Endometrial microvascular endothelial cells (primary cell): ENCODE measurements around the gene GTF2H2C. TPM values are rescaled to one million over a fixed set of nuclear protein-coding genes. Genes with fewer than 3 reads are reported as not detected.
"Not testable (repeated sequence)": the region's sequence is repeated elsewhere in the genome, so short reads cannot be mapped to it uniquely, and the experiment has no call there.

ENCODE experiments used
- in situ Hi-C: cut with HindIII; loops from 2 replicates; pipeline ENCODE4 v1.10.0; 2017; ENCODE audit warnings: low sequenced_read_pairs, low pct_unique_long_range_greater_than_20kb; ENCODE audit errors: inconsistent ontology term
- total RNA-seq: library from RNA; depleted of rRNA; stranded (reverse); fragments of >200 nt; gene quantifications from one replicate; pipeline ENCODE4 v1.2.3, GENCODE V29; 2015; ENCODE audit errors: inconsistent ontology term

The GTF2H2C gene
- total RNA-seq, 1 donor from 2014 or later: 20.4 TPM

DNA sequence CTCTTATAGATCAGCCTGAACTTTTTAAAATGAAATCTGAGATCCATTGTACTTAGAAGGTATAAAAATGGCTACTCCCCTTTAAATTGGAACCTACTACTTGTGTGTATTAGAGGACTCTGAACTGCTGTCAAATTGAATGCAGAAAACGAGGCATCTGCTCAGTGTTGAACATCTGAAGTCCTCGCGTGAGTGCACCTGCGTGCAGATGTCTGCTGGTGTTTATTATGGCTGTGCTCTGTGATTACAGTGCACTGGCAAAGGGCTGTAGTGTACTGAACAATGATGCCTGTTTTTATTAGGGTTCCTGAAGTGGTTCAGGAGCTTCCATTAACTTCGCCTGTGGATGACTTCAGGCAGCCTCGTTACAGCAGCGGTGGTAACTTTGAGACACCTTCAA lies 15.4 kb upstream of the GTF2H2C start:
- in situ Hi-C loops: not testable (repeated sequence)

- in situ Hi-C loops: not testable (repeated sequence)
These were observed 818 bp downstream of the GTF2H2C start for GRCh38 chr5:69560587-69561431.

DNA sequence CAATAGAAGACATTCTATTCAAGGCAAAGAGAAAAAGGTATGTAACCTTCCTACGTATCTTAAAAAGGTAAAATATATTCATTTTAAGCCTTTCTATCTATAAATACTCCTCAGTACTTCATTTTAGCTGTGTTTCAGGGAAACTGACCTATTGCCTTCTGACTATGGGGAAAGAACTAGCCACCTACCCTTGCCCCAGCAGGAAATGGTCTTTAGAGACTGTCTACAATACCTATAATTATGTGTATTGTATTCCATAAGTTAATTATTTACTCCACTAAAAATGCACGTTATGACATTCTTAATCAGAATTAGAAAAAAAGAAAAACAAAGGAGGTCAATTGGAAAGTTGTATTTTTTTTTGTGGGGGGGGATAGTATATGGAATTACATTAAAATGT lies 6.2 kb downstream of the GTF2H2C start:
- in situ Hi-C loops: not testable (repeated sequence)

DNA sequence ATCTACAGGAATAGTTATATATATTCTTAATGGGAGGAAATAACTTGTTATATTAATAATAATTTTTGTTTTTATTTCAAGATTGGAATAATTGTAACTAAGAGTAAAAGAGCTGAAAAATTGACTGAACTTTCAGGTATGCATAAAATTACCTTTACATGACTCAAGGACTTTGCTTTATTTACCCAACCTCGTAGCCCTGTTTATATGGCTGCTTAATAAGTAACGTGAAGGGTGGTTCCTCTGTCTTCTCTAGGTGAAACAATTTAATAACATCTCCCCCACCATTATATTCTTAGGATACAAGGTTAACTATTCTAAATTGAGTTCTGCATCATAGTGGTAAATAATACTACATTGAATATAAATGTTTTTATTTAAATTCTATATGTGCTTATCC lies 8.1 kb downstream of the GTF2H2C start:
- in situ Hi-C loops: not testable (repeated sequence)

GRCh38 chr5:69583356-69583755 lies 23.4 kb downstream of the GTF2H2C start:
- in situ Hi-C loops: not testable (repeated sequence)

DNA sequence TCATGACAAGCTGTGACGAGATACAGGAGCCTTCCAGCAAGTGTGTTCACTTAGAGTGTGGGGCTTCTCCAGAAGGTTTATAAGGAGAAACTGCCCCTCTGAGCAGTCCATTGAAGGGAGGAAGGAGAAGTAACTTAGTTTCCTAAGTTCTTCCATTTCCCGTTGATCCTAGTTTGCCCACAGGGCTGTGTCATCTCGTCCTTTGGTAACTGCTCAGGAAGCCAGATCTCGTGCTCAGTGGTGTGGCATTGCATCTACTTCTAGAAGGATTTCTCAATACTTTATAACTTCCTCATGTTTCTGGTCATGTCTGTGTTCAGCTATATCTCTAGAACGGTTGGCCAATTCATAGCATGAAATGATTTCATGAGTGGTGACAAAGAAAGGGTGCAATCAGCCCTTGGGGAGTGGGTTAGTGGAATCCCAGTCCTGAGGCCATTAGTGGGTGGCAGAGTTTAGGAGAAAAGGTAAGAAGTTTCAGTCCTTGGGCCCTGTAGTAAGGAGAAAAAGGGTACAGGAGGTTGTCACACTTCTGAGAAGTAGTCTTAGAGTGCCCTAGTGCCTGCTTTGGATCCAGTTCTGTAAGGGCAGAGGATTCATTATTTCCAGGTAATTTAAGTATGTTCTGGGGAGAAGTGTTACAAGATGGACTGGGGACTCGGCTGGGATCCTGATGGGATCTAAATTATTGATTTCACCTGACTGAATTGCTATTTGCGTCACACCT lies 36.3 kb downstream of the GTF2H2C start:
- in situ Hi-C loops: not testable (repeated sequence)

GRCh38 chr5:69601947-69602346 lies 42.0 kb downstream of the GTF2H2C start:
- in situ Hi-C loops: not testable (repeated sequence)

DNA sequence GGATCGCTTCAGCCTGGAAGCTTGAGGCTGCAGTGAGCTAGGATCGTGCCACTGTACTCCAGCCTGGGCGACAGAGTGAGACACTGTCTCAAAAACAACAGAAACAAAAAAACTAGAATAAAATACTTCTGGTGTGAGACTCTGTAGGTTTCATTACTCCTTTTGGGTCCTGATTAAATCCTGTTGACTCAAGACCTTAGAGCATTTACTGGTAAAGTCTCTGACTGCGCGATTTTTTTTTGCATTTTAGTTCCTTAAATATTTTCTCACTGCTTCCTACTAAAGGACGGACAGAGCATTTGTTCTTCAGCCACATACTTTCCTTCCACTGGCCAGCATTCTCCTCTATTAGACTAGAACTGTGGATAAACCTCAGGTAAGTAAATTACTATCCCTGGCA lies 46.8 kb downstream of the GTF2H2C start:
- in situ Hi-C loops: not testable (repeated sequence)

DNA sequence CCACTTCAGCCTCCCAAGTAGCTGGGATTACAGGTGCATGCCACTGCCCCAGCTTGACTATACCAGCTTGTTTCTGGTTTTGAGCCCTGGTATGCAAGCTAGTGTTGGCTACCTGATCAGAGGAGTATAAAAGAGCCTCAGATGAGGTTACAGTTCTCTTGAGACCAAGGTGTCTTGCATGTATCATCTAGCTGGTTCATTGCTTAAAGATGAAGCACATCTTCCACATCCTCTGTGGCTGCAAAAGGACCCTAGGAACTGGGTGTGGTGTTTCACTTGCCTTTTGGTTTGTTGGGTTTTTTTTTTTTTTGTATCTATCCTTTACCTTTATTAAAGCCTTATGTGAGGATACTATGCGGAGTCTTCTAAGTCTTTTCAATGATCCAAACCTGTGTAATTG lies 47.8 kb downstream of the GTF2H2C start:
- in situ Hi-C loops: not testable (repeated sequence)

DNA sequence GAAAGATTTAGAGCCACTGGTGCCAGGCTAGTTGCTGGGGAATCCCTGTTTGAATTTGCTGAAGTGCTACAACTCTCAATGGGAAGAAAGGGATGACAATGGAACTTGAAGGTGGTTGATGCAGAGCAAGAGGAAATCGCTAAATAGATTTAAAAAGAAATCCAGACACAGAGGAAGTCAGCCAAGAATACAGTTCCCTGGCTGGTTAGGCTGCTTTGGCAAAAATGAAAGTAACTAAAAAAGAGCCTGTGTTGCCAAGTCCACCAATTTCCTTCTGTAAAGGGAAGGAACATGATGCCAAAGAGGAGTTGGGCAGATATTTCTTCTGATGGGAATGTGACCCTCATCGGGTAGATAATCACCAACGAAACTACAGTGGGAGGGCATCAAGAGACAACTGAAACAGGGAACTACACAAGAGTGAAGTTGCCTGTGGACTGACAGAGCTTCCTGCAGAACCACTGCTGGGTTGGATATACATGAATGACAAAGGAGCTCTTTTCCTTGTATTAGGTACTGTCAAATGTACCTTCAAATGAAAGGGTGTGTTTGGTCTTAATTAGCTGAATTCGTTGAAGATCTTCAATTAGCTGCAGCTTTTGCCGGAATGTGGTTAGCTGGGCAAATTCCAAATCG lies 49.0 kb downstream of the GTF2H2C start:
- in situ Hi-C loops: not testable (repeated sequence)

DNA sequence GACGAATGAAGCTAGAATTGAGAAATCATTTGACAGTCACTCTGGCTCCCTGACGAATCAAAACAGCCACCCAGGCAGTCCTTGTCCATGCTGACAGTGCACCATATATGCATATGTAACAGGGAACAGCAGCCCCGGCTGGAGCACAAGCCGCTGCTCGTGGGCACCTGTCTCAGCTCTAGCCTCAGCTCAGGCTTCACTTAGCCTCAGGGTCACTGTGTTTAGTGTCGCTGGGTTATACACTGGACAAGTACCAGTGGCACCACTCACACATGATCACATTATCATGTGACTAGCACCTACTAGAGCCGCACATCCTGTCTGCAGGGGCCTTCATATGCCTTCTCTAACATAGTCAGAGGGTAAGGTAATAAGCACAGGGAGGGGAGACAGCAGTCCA lies 54.9 kb downstream of the GTF2H2C start:
- in situ Hi-C loops: not testable (repeated sequence)

- in situ Hi-C loops: not testable (repeated sequence)
These were observed 71.9 kb downstream of the GTF2H2C start for GRCh38 chr5:69631879-69632278.

Other genes with a start within 250 kb of the GTF2H2C start
- gene CCDC125, start 227.4 kb upstream of the GTF2H2C start, total RNA-seq: 4.9 TPM
- 66.7 TPM for gene AK6, start 190.7 kb upstream of the GTF2H2C start, total RNA-seq
- gene TAF9, start 190.7 kb upstream of the GTF2H2C start, total RNA-seq: 80.9 TPM
- gene RAD17, start 190.4 kb upstream of the GTF2H2C start, total RNA-seq: 15.2 TPM
- 2.5 TPM for gene MARVELD2, start 145.1 kb upstream of the GTF2H2C start, total RNA-seq
- 0.84 TPM for gene OCLN, start 67.4 kb upstream of the GTF2H2C start, total RNA-seq